NCI-H82 treated with DMSO at 0.1 percent for 48 hours (cell line): ENCODE measurements around the gene TRMT11.

Source experiments
- DNase-seq: peaks from one replicate; lab custom pipeline; 2025; ENCODE audit not compliant: unreplicated experiment; lab: John Stamatoyannopoulos, UW

TRMT11 gene

DNA sequence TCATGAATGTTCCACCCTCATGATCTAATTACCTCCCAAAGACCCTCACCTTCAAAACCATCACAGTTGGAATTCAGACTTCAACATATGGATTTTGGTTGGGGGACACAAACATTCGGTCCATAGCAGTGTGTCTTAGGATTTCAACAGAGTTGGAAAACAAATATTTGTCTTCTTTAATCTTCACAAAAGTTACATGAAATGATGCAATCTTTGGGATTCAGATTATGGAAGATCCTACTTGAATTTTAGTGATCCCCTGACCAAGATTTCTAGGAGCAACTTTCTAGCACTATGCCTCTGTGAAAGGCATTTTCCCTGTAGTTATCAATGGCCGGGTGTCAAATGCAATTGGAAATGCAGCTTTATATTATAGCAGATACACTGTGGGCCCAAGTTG lies 86.5 kb downstream of the TRMT11 start:
- DNase-seq: no peak

DNA sequence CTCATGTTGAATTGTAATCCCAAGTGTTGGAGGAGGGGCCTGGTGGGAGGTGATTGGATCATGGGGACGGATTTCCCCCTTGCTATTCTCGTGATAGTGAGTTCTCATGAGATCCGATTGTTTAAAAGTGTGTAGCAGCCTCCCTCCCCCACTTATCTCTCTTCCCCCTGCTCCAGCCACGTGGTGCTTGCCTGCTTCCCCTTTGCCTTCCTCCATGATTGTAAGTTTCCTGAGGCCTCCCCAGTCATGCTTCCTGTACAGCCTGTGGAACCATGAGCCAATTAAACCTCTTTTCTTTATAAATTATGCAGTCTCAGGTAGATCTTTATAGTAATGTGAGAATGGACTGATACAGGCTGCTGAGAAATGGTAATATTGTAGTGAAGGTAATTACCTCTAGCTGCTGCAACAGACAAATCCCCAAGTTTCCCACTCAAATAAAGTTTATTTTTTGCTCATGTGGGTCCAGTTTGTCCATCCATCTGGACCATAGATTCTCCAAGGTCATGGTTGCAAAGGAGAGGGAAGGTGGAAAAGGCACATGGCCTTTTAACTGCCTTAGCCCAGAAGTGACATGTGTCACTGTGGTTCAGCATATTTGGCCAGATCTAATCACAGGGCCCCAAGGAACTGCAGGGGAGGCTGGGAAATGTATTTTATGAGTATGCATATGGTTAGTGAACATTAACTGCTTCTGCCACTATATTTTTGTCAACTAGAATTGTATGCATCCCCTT lies 89.2 kb downstream of the TRMT11 start:
- no peak for DNase-seq

DNA sequence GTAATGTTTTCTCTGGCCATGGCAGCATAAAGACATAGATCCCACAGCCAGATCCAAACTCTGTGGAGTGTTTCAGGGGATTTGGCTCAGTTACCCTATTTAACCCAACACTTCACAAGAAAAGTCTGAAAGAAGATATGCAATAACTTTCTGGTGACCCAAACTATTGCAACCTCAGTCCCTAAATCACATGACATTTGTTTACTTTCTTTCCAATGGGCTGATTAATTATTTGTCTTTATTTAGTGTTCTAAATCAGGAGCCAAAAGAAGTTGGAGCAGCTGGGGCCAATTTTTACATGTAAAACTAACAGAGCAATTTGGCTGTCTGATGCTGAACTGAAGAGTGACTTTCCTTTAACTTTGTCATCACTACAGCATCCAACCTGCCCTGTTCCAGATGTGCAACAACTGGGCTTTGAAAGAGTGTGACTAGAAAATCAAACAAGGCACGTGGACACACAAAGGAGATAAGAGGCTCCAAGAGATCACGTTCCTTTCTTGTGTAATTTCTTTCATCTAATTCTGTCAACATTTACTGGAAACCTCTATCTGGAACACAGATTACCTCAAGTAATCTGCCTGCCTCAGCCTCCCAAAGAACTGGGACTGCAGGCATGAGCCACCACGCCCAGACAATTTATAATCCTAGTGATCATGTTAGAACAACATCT lies 90.8 kb downstream of the TRMT11 start:
- no peak for DNase-seq

DNA sequence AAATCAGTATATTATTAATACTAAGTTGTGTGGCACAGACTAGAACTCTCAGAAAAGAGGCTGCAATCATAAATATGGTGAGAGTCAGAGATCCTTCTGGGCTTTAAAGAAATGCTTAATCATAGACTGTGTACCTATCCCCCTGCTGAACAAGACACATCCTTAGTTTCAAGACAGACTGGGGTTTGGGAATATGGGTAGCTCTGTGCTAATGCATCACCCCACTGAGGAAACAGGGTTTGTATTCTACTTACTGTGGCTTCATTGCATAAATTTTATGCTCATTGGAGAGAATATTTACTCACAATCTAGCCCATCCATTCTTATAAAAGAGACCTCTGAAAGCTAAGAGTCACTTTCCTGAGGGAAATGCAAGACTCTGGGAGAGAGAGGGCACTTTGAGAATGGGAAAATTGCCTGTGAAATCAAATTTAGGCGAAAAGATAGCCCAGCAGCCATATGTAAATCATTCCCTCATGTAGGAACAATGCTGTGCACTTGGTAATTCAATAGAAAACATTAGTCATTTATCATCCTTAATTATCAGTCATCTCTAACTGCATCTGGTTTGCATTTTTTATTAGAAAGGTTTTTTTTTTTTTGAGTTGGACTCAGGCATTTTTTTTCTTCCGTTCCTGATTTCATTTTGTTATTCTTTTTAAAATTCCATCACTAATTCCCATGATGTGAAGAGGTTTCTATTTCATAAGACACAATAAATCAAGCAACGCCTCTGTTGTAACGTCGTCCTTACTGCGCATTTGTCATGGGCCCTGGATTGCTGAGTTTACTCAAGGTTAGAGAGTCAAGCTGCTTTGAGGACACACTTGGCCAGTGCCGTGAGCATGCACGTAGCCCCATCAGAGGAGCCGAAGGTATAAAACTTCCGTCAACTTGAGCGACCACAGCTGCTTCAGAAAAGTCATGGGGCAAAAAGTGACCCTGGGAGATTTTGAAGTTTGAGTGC lies 91.8 kb downstream of the TRMT11 start:
- no peak for DNase-seq

DNA sequence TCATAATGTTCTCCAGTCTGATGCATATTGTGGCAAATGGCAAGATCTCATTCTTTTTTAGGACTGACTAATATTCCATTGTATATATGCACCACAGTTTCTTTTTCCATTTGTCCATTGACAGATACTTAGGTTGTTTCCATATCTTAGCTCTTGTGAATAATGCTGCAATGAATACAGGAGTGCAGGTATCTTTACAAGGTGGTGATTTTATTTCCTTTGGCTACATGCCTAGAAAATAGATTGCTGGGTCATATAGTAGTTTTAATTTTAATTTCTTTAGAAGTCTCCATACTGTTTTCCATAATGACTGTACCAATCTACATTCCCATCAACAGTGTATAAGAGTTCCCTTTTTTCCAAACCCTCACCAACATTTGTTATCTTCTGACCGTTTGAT lies 97.5 kb downstream of the TRMT11 start:
- DNase-seq: no peak

DNA sequence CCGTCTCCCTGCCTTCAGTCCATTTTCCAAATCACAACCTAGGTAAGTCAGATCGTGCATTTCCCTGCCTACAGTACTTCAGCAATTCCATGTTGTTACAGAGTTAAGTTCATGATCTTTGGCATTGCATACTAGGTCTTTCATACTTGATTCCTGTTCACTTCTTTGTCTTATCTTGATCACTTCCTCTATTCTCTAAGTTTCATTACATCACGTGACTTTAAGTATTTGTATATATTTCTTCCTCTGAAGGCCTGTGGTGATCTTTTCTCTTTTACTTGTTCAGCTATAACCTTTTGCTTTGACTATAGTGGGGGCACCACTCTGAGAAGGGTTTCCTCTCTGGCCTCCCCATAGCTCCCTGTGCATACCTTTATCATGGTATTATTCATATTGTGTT lies 100.2 kb downstream of the TRMT11 start:
- DNase-seq: no peak
